ENCODE results near the gene UVSSA. TPM values are rescaled to one million over a fixed set of nuclear protein-coding genes. Genes with fewer than 3 reads are reported as not detected.

The UVSSA gene
- total RNA-seq, 1 donor from 2014 or later, result 22.8 TPM

DNA sequence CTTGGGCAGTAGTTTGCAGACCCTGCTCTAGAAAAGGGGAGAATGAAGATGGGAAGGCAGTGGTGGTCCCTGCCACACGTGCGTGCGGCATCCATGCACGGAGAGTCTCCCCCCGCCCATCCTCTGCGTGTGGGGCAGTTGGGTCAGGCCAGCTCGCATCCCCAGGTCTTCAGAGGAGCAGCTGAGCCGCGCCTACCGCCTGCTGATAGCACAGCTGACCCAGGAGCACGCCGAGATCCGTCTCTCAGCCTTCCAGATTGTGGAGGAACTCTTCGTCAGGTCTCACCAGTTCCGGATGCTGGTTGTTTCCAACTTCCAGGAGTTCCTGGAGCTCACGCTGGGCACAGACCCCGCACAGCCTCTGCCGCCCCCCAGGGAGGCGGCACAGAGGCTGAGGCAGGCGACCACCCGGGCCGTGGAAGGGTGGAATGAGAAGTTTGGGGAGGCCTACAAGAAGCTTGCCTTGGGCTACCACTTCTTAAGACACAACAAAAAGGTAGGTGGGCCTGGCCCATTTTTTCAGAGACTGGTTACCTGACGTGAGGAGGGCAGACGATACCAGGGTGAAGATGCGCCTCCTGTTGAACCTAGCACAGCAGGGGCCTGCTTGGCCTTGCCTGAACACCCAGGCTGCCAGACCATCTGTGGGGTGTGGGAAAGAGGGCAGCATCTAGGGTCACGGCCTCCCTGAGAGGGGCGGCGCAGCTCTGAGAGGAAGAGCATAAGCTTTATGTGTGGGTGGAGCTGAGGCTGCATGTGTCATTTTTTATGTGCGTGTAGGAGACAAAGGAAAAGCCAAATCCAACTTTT, 2.6 kb downstream of the UVSSA start:
- peak overlapping the region; percentile 92 for H3K4me3 Mint-ChIP-seq

DNA sequence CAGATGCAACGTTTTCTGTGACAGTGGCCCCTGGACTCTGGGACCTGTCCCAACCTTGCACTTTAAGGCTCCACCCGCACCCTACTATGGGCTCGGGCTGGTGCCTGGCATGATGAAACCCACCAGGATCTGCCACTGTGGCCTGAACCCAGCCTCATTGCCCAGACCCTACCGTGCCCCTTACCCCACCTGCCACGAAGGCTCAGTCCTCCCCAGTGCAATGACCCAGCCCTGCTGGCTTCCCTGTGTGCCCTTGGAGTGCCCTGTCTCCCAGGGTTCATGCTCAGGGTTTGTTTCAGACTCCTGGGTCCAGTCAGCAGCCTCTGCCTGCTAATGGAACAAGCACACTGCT, 3.1 kb downstream of the UVSSA start:
- H3K9me3 Mint-ChIP-seq, result no peaks in the 10 kb centered on the region
- H3K36me3 Mint-ChIP-seq (ENCODE audit: low read depth), result no peaks in the 10 kb centered on the region
- no peaks in the 10 kb centered on the region for H3K27me3 Mint-ChIP-seq (ENCODE audit: low read depth)
- DNase-seq (ENCODE audit: low read depth, low spot score), result no peak
- TF ChIP-seq, protein P1, sequence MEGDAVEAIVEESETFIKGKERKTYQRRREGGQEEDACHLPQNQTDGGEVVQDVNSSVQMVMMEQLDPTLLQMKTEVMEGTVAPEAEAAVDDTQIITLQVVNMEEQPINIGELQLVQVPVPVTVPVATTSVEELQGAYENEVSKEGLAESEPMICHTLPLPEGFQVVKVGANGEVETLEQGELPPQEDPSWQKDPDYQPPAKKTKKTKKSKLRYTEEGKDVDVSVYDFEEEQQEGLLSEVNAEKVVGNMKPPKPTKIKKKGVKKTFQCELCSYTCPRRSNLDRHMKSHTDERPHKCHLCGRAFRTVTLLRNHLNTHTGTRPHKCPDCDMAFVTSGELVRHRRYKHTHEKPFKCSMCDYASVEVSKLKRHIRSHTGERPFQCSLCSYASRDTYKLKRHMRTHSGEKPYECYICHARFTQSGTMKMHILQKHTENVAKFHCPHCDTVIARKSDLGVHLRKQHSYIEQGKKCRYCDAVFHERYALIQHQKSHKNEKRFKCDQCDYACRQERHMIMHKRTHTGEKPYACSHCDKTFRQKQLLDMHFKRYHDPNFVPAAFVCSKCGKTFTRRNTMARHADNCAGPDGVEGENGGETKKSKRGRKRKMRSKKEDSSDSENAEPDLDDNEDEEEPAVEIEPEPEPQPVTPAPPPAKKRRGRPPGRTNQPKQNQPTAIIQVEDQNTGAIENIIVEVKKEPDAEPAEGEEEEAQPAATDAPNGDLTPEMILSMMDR (conservative IDR thresholded peaks at IDR 0.05), result no peak
- H3K4me1 Mint-ChIP-seq, result peaks cover 22% of the 10 kb centered on the region
- peak overlapping the region; percentile 70 for H3K4me3 Mint-ChIP-seq
- H3K27ac Mint-ChIP-seq (ENCODE audit: unreplicated experiment), result no peak overlapping the region

More for the DNA sequence above, 2.6 kb downstream of the UVSSA start:
- DNase-seq (ENCODE audit: low read depth, low spot score), result no peak
- Mint-ChIP-seq H3K9me3 (no peaks in the 10 kb centered on the region), H3K4me1 (peaks cover 28% of the 10 kb centered on the region), H3K36me3 (ENCODE audit: low read depth) (no peaks in the 10 kb centered on the region), H3K27me3 (ENCODE audit: low read depth) (no peaks in the 10 kb centered on the region), H3K27ac (ENCODE audit: unreplicated experiment) (no peak overlapping the region)
- TF ChIP-seq, protein P1 (conservative IDR thresholded peaks at IDR 0.05), result no peak

DNA sequence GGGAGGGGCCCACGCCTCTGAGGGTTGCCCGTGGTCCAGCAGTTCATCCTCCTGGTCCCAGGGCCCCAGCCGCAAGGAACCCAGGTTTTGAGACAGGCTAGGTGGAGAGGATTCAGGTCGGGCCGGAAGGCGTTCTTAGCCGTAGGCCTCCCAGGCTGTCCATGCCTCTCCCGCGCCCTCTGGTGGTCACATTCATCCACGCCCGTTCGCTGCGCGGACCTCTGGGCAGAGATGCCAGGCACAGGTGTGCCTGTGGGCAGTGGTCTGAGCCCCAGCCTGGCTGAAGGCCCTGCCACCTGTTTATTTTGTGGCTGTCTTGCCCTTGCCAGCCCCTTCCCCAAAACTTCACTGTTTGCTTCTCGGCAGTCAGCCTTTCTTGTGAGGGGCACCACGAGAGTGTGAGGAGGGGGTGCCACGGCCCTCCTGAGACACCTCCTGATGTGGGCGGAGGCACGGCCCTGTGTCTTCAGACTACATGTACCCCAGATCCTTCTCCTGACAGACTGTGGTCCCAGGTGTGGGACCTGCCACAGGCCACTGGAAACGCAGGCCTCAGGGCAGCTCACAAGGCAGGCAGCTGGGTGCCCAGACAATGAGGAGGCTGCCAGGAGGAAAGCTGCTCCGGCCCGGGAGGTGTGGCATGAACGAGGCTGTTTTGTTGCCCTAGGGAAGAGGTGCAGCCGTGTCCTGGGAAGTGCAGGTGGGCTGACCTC, 5.0 kb downstream of the UVSSA start:
- H3K4me1 Mint-ChIP-seq, result peaks cover 20% of the 10 kb centered on the region
- TF ChIP-seq, protein P1 (conservative IDR thresholded peaks at IDR 0.05), result peak; percentile 93
- H3K36me3 Mint-ChIP-seq (ENCODE audit: low read depth), result peaks cover 2% of the 10 kb centered on the region
- H3K9me3 Mint-ChIP-seq, result no peaks in the 10 kb centered on the region
- peak overlapping the region; percentile 94 for H3K27ac Mint-ChIP-seq (ENCODE audit: unreplicated experiment)
- no peaks in the 10 kb centered on the region for H3K27me3 Mint-ChIP-seq (ENCODE audit: low read depth)
- H3K4me3 Mint-ChIP-seq, result peak overlapping the region; percentile 75
- DNase-seq (ENCODE audit: low read depth, low spot score), result peak; percentile 92

DNA sequence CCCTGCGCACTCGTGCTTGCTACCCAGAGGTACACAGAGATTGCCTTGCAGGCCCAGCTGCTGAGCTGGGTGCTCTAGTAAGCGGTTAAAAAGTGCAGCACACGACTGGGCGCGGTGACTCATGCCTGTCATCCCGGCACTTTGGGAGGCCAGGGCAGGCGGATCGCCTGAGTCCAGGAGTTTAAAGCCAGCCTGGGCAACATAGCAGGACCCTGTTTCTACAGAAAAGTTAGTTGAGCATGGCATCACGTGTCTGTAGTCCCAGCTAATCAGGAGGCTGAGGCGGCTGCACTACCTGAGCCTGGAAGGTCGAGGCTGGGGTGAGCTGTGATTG, 5.5 kb downstream of the UVSSA start:
- Mint-ChIP-seq H3K9me3 (no peaks in the 10 kb centered on the region), H3K36me3 (ENCODE audit: low read depth) (peaks cover 2% of the 10 kb centered on the region), H3K27me3 (ENCODE audit: low read depth) (no peaks in the 10 kb centered on the region), H3K27ac (ENCODE audit: unreplicated experiment) (no peak overlapping the region), H3K4me1 (peaks cover 20% of the 10 kb centered on the region), H3K4me3 (no peak overlapping the region)
- no peak for DNase-seq (ENCODE audit: low read depth, low spot score)
- TF ChIP-seq, protein P1 (conservative IDR thresholded peaks at IDR 0.05), result no peak

DNA sequence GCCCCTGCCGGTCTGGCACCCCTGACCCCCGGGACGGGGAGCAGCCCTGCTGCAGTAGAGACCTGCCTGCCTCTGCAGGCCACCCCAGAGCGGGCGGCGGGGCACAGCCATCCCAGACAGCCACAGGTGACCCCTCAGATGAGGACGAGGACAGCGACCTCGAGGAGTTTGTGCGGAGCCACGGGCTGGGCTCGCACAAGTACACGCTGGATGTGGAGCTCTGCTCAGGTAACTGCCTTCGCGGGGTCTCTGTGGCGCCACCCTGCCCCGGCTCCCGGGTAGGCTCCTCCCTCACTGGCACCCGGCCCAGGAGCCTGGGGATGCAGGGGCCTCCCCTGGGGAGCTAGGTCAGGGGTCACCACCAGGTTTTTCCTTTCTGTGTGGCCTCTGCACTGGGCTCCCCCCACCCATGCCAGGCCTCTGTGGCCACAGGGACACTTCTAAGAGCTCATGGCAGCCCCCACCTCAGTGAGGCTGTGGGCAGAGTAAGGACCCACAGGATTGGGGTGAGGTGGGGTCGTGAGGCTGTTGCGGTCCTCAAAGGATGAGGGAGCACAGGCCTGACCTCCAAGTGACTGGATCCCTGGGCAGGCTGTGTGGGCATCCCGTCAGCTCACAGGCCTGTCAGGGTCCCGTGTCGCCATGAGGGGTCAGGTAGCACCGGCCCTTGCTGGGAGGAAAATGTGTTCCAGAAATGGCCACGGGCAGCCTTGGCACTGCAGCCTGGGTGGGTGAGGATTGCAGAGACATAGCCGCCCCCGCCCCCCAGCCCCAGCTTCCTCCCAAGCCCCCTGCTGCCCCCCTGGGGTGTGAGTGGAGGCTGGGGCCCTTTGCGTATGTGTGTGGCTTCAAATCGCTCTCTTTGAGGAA, 6.4 kb downstream of the UVSSA start:
- H3K4me3 Mint-ChIP-seq, result no peak overlapping the region
- H3K27ac Mint-ChIP-seq (ENCODE audit: unreplicated experiment), result no peak overlapping the region
- H3K36me3 Mint-ChIP-seq (ENCODE audit: low read depth), result peaks cover 2% of the 10 kb centered on the region
- no peak for DNase-seq (ENCODE audit: low read depth, low spot score)
- no peaks in the 10 kb centered on the region for H3K27me3 Mint-ChIP-seq (ENCODE audit: low read depth)
- no peaks in the 10 kb centered on the region for H3K9me3 Mint-ChIP-seq
- peaks cover 16% of the 10 kb centered on the region for H3K4me1 Mint-ChIP-seq
- TF ChIP-seq, protein P1 (conservative IDR thresholded peaks at IDR 0.05), result no peak

Data from neural crest cell (in vitro differentiated cells).